Left kidney (tissue), 2 donors: ENCODE results near the gene CREBBP. TPM values are rescaled to one million over a fixed set of nuclear protein-coding genes. Genes with fewer than 3 reads are reported as not detected.

ENCODE experiments used
- DNase-seq: peaks from one replicate; pipeline ENCODE4 v3.0.0-alpha.2; 2013
- polyA plus RNA-seq: library from polyadenylated mRNA; unstranded; fragments of 120-200 nt; gene quantifications from one replicate; pipeline ENCODE4 v1.2.1, GENCODE V29; 2013; ENCODE audit not compliant: insufficient read length

Gene CREBBP
- polyA plus RNA-seq, 1 donor, result 110 TPM

- DNase-seq, result no peak
Measured at GRCh38 chr16:3857189-3858043, 23.1 kb downstream of the CREBBP start.

GRCh38 chr16:3856367-3857141, 24.0 kb downstream of the CREBBP start:
- DNase-seq, result no peak

GRCh38 chr16:3854750-3855541, 25.6 kb downstream of the CREBBP start:
- no peak for DNase-seq

GRCh38 chr16:3850544-3850899, 30.0 kb downstream of the CREBBP start:
- no peak for DNase-seq

- DNase-seq, result no peak
Measured at GRCh38 chr16:3849751-3850543, 30.6 kb downstream of the CREBBP start.

- no peak for DNase-seq
Measured at GRCh38 chr16:3846595-3847091, 33.9 kb downstream of the CREBBP start.

GRCh38 chr16:3846087-3846486, 34.4 kb downstream of the CREBBP start:
- DNase-seq, result no peak

- DNase-seq, result no peak
Measured at GRCh38 chr16:3842994-3843393, 37.5 kb downstream of the CREBBP start.

- DNase-seq, result no peak
Measured at GRCh38 chr16:3841729-3842508, 38.6 kb downstream of the CREBBP start.

GRCh38 chr16:3839402-3840184, 40.9 kb downstream of the CREBBP start:
- no peak for DNase-seq

- no peak for DNase-seq
Measured at GRCh38 chr16:3838600-3839401, 41.7 kb downstream of the CREBBP start.

- DNase-seq, result no peak
Measured at GRCh38 chr16:3837851-3838586, 42.5 kb downstream of the CREBBP start.

- no peak for DNase-seq
Measured at GRCh38 chr16:3836641-3837040, 43.9 kb downstream of the CREBBP start.

GRCh38 chr16:3835089-3835602, 45.4 kb downstream of the CREBBP start:
- DNase-seq, result no peak

- no peak for DNase-seq
Measured at GRCh38 chr16:3832668-3833067, 47.8 kb downstream of the CREBBP start.

GRCh38 chr16:3830625-3831254, 49.8 kb downstream of the CREBBP start:
- no peak for DNase-seq
